Measurements from ENCODE around the gene FLNC. TPM values are rescaled to one million over a fixed set of nuclear protein-coding genes. Genes with fewer than 3 reads are reported as not detected.

FLNC gene
- total and polyA plus RNA-seq, 9 of the 15 experiments (the other 6 are each of a cell fraction or from before 2014, with no cell fraction given), result 0.90 to 155 (median 28.8) TPM

GRCh38 chr7:128791121-128791971 is 38.9 kb upstream of the FLNC start, which contains the start of gene CCDC136 (continued):
- TF ChIP-seq MAX (CRISPR knock-in tag; IDR thresholded peaks at IDR 0.05) (no peak), CCNT2 (IDR thresholded peaks at IDR 0.05; ENCODE audit: borderline replicate concordance, extremely low read depth, insufficient read length, low read depth, low read length) (peak; percentile 65), RBBP5 (IDR thresholded peaks at IDR 0.05; ENCODE audit: borderline replicate concordance, insufficient read depth, low read length, poor library complexity, severe bottlenecking) (peak; percentile 74), EP400 (IDR thresholded peaks at IDR 0.05) (peak; percentile 44; the same call in 1 of the 2 replicates), SP1 (CRISPR knock-in tag; IDR thresholded peaks at IDR 0.05) (peak; percentile 67; the same call in 1 of the 2 replicates), HMGXB4 (CRISPR knock-in tag; IDR thresholded peaks at IDR 0.05) (peak; percentile 62), STAT5B (CRISPR knock-in tag; IDR thresholded peaks at IDR 0.05) (no peak), ZNF311 (CRISPR knock-in tag; IDR thresholded peaks at IDR 0.05) (no peak), SRSF7 (optimal IDR thresholded peaks at IDR 0.05; ENCODE audit: low read depth, low read length) (no peak), POLR2G (IDR thresholded peaks at IDR 0.05; ENCODE audit: low read depth, low read length) (peak; percentile 95), E2F4 (CRISPR knock-in tag; IDR thresholded peaks at IDR 0.05; ENCODE audit: low read depth) (0 out of 2 replicates have a peak, but pooled peaks have one; percentile 14), TAF1 (IDR thresholded peaks at IDR 0.05; ENCODE audit: control insufficient read depth, extremely low read depth, insufficient read depth, low read length, severe bottlenecking) (peak; percentile 79), ATF1 (CRISPR knock-in tag; IDR thresholded peaks at IDR 0.05) (no peak), ATF1 (tag; IDR thresholded peaks at IDR 0.05) (no peak), ZNF232 (CRISPR knock-in tag; IDR thresholded peaks at IDR 0.05) (0 out of 2 replicates have a peak, but pooled peaks have one; percentile 58), ZNF75A (CRISPR knock-in tag; IDR thresholded peaks at IDR 0.05) (0 out of 2 replicates have a peak, but pooled peaks have one; percentile 7), THAP12 (CRISPR knock-in tag; IDR thresholded peaks at IDR 0.05) (peak; percentile 23; the same call in 1 of the 2 replicates), SRF (CRISPR knock-in tag; IDR thresholded peaks at IDR 0.05) (peak in 1 of 2 experiments; percentile 46; a peak in 1 of 4 replicates), MNT (conservative IDR thresholded peaks at IDR 0.05) (peak in 1 of 2 experiments; percentile 41; a peak in 1 of 4 replicates)
